Fibroblast of the aortic adventitia (primary cell): Measurements from ENCODE around the gene MRPL43. TPM values are rescaled to one million over a fixed set of nuclear protein-coding genes. Genes with fewer than 3 reads are reported as not detected.

Source experiments
- DNase-seq: peaks from one replicate; pipeline ENCODE4 v3.0.0-alpha.2; 2010; ENCODE audit warnings: low read depth
- H3K4me3 ChIP-seq: 2 replicates; pipeline ENCODE4 v1.5.1; 2011; ENCODE audit warnings: low read depth, mild to moderate bottlenecking, control low read depth, low read length, moderate library complexity
- CTCF ChIP-seq: IDR thresholded peaks from 2 replicates; pipeline ENCODE4 v1.5.1; 2011; ENCODE audit warnings: mild to moderate bottlenecking, low read length, control low read depth, inconsistent platforms; ENCODE audit not compliant: insufficient read depth
- total RNA-seq: library from RNA; depleted of rRNA; stranded (reverse); fragments of >200 nt; gene quantifications from 2 replicates; pipeline ENCODE4 v1.2.3, GENCODE V29; 2012; ENCODE audit warnings: low replicate concordance

Gene MRPL43
- total RNA-seq, 1 donor: 38.2 TPM

- no peak for DNase-seq
- TF ChIP-seq CTCF: no peak
- H3K4me3 ChIP-seq: no peak overlapping the region
These were observed 39.9 kb upstream of the MRPL43 start for GRCh38 chr10:101027106-101027720.

- DNase-seq: no peak
- TF ChIP-seq CTCF: no peak
- H3K4me3 ChIP-seq: no peak overlapping the region
These were observed 35.8 kb upstream of the MRPL43 start for GRCh38 chr10:101022967-101023705.

- no peak for DNase-seq
- no peak overlapping the region for H3K4me3 ChIP-seq
These were observed 34.5 kb upstream of the MRPL43 start for GRCh38 chr10:101021692-101022251.

GRCh38 chr10:101021239-101021638 lies 33.9 kb upstream of the MRPL43 start:
- no peak for TF ChIP-seq CTCF
- no peak overlapping the region for H3K4me3 ChIP-seq
- no peak for DNase-seq

More at GRCh38 chr10:101021692-101022251, 34.5 kb upstream of the MRPL43 start:
- no peak for TF ChIP-seq CTCF

GRCh38 chr10:101020427-101021075 lies 33.3 kb upstream of the MRPL43 start:
- TF ChIP-seq CTCF: no peak
- DNase-seq: no peak
- H3K4me3 ChIP-seq: no peak overlapping the region

GRCh38 chr10:101019440-101019703 lies 32.1 kb upstream of the MRPL43 start:
- no peak for TF ChIP-seq CTCF
- no peak for DNase-seq
- no peak overlapping the region for H3K4me3 ChIP-seq
